A673 (cell line): ENCODE measurements around the gene TTLL1.

Source experiments
- CTCF ChIP-seq: fragments of 300-800, 200-600 bp; sonication (generic); conservative IDR thresholded peaks from 2 replicates; pipeline ENCODE4 v1.5.1; 2017; ENCODE audit warnings: low read depth, mild to moderate bottlenecking, antibody characterized with exemption, low read length, moderate library complexity, mixed read lengths
- EZH2 ChIP-seq: fragments of 200-600 bp; sonication (generic); IDR thresholded peaks from 2 replicates; pipeline ENCODE4 v1.6.1; 2017; ENCODE audit warnings: borderline replicate concordance, low read depth, mild to moderate bottlenecking, mixed read lengths, antibody characterized with exemption, low read length; ENCODE audit not compliant: poor library complexity, severe bottlenecking

- TF ChIP-seq CTCF (no peak), EZH2 (no peak)
Measured at GRCh38 chr22:43014316-43014868, 74.8 kb downstream of the TTLL1 start.
